ENCODE results near the gene SLC31A2.
A peak's percentile ranks its signal among the peaks of the same experiment; 100 is the strongest.

SLC31A2 gene

GRCh38 chr9:113186137-113186755 is 35.4 kb downstream of the SLC31A2 start:
- H3K4me3 ChIP-seq (replicated peaks in 1 of 2; ENCODE audit: low read depth in 2 of 2, low read length in 2 of 2): no peak overlapping the region
- no peak for DNase-seq (ENCODE audit: low read depth in 2 of 2)
- TF ChIP-seq, protein P1, sequence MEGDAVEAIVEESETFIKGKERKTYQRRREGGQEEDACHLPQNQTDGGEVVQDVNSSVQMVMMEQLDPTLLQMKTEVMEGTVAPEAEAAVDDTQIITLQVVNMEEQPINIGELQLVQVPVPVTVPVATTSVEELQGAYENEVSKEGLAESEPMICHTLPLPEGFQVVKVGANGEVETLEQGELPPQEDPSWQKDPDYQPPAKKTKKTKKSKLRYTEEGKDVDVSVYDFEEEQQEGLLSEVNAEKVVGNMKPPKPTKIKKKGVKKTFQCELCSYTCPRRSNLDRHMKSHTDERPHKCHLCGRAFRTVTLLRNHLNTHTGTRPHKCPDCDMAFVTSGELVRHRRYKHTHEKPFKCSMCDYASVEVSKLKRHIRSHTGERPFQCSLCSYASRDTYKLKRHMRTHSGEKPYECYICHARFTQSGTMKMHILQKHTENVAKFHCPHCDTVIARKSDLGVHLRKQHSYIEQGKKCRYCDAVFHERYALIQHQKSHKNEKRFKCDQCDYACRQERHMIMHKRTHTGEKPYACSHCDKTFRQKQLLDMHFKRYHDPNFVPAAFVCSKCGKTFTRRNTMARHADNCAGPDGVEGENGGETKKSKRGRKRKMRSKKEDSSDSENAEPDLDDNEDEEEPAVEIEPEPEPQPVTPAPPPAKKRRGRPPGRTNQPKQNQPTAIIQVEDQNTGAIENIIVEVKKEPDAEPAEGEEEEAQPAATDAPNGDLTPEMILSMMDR (IDR thresholded peaks at IDR 0.05; ENCODE audit: low read depth, low read length): no peak

GRCh38 chr9:113187929-113188595 is 37.3 kb downstream of the SLC31A2 start:
- DNase-seq (ENCODE audit: low read depth in 2 of 2): peak; percentile 92 to 97
- TF ChIP-seq, protein P1 (IDR thresholded peaks at IDR 0.05; ENCODE audit: low read depth, low read length): no peak
- H3K4me3 ChIP-seq (replicated peaks in 1 of 2; ENCODE audit: low read depth in 2 of 2, low read length in 2 of 2): peak overlapping the region; percentile 6 to 45

DNA sequence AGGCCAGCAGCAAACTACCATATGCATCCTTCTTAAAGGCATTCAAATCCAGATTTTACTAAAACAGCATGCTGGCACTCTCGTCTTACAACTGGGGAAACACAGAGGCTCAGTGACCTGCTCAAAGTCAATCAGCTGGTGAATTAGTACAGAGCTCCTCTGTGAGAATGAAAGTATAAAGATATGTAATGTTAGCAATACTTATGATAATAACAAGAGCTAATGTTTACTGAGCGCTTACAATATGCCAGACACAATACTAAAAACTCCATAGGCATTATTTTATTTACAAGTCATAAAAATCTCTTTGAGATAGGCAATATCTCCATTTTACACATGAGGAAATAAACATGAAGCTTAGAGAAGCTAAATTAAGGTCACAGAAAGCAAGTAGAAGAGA is 41.6 kb downstream of the SLC31A2 start:
- TF ChIP-seq, protein P1 (IDR thresholded peaks at IDR 0.05; ENCODE audit: low read depth, low read length): no peak
- DNase-seq (ENCODE audit: low read depth in 2 of 2): no peak
- no peak overlapping the region for H3K4me3 ChIP-seq (replicated peaks in 1 of 2; ENCODE audit: low read depth in 2 of 2, low read length in 2 of 2)

DNA sequence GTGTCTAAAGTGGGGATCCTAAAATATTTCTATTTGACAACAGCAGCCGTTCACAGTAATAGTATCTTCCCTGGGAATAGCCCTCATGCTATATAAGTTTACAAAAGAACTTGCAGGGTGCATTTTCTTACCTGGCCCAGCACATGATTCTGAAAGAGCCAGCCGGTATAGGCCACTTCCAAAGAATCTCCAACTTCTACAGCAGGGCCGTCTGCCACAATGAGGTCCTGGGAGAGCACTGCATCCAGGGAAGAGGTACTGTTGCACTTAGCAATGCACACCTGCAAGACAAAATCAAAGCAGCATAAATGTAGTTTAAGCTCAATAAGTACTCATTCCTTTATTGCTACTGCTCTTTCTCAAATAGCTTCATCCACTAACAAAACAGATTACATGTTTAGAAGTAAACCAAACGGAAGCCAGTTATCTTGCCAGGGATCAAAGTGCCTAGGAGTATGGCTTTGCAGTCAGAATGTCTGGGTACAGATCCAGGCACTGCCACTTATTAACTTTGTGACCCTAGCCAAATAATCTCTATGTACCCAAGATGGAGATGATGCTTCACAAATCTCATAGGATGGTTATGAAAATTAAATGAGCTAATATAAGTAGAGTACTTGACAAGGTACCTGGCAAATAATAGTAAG is 49.0 kb downstream of the SLC31A2 start:
- no peak for DNase-seq (ENCODE audit: low read depth in 2 of 2)
- no peak overlapping the region for H3K4me3 ChIP-seq (replicated peaks in 1 of 2; ENCODE audit: low read depth in 2 of 2, low read length in 2 of 2)
- TF ChIP-seq, protein P1 (IDR thresholded peaks at IDR 0.05; ENCODE audit: low read depth, low read length): no peak

- H3K4me3 ChIP-seq (replicated peaks in 1 of 2; ENCODE audit: low read depth in 2 of 2, low read length in 2 of 2): no peak overlapping the region
- TF ChIP-seq, protein P1 (IDR thresholded peaks at IDR 0.05; ENCODE audit: low read depth, low read length): no peak
- no peak for DNase-seq (ENCODE audit: low read depth in 2 of 2)
Observed at GRCh38 chr9:113205432-113205831, 54.6 kb downstream of the SLC31A2 start.

DNA sequence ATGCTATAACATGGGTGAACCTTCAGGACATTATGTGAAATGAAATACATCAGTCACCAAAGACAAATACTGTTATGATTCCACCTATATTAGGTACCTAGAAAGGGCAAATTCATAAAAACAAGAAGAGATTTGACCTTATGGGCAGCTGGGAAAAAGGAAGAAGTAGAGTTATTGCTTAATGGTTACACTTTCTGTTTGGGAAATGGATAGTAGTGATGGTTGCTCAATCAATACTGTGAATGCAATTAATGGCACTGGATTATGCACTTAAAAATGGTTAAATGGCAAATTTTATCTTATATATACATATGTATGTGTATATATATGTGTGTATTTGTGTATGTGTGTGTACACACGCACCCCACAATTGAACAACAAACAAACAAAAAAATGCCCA is 55.1 kb downstream of the SLC31A2 start:
- TF ChIP-seq, protein P1 (IDR thresholded peaks at IDR 0.05; ENCODE audit: low read depth, low read length): no peak
- H3K4me3 ChIP-seq (replicated peaks in 1 of 2; ENCODE audit: low read depth in 2 of 2, low read length in 2 of 2): no peak overlapping the region
- no peak for DNase-seq (ENCODE audit: low read depth in 2 of 2)

Data from cardiac fibroblast (primary cell).